ENCODE data around the gene SCPEP1. TPM values are rescaled to one million over a fixed set of nuclear protein-coding genes. Genes with fewer than 3 reads are reported as not detected.

SCPEP1 gene
- total RNA-seq, 4 donors from 2014 or later, result 13.1 to 39.7 (median 20.3) TPM

GRCh38 chr17:56930739-56931337 lies 47.1 kb upstream of the SCPEP1 start:
- in situ Hi-C loops (cut with MboI; ENCODE audit: low pct_ligation_motif_present in 1 of 4, low pct_unique_long_range_greater_than_20kb in 1 of 4, low sequenced_read_pairs in 3 of 4) (loop anchor here in 1 of 4 donors (25.0 kb wide), 1 partner anchor 119 kb away; no protein-coding TSS in a partner anchor), intact Hi-C loops (cut with DNase I; ENCODE audit: low total_unique reads) (no loop called here)
- DNase-seq, result no peak
- 91 to 94% methylated on average over 2 of the region's 2 CpGs for WGBS, 2 donors (ENCODE audit: low coverage in 1 of 2)
- peaks cover 7 to 8% of the 10 kb centered on the region in 2 donors for H3K9me3 ChIP-seq
- no peaks in the 10 kb centered on the region for H3K27me3 ChIP-seq
- no peak overlapping the region for H3K27ac ChIP-seq
- no peaks in the 10 kb centered on the region for H3K4me1 ChIP-seq
- no peak for TF ChIP-seq POLR2A (IDR thresholded peaks at IDR 0.05)
- TF ChIP-seq EP300 (IDR thresholded peaks at IDR 0.05; ENCODE audit: low read depth), result no peak
- no peak for TF ChIP-seq POLR2AphosphoS5 (IDR thresholded peaks at IDR 0.05)
- no peak for TF ChIP-seq CTCF (IDR thresholded peaks at IDR 0.05)
- H3K4me3 ChIP-seq, result no peak overlapping the region
- no peaks in the 10 kb centered on the region for H3K36me3 ChIP-seq

GRCh38 chr17:56933151-56933745 lies 44.7 kb upstream of the SCPEP1 start:
- 90 to 94% methylated on average over 7 to 8 of the region's 8 CpGs for WGBS, 2 donors (ENCODE audit: low coverage in 1 of 2)
- TF ChIP-seq POLR2AphosphoS5 (IDR thresholded peaks at IDR 0.05) (no peak), EP300 (IDR thresholded peaks at IDR 0.05; ENCODE audit: low read depth) (no peak), CTCF (IDR thresholded peaks at IDR 0.05) (no peak), POLR2A (IDR thresholded peaks at IDR 0.05) (no peak)
- DNase-seq, result no peak
- peaks cover 7 to 8% of the 10 kb centered on the region in 2 donors for H3K9me3 ChIP-seq
- in situ Hi-C loops (cut with MboI; ENCODE audit: low pct_ligation_motif_present in 1 of 4, low pct_unique_long_range_greater_than_20kb in 1 of 4, low sequenced_read_pairs in 3 of 4), result loop anchor here in 1 of 4 donors (25.0 kb wide), 1 partner anchor 121 kb away; no protein-coding TSS in a partner anchor
- no peak overlapping the region for H3K27ac ChIP-seq
- H3K27me3 ChIP-seq, result no peaks in the 10 kb centered on the region
- H3K36me3 ChIP-seq, result peaks cover 0 to 11% (median 4%) of the 10 kb centered on the region in 4 donors
- H3K4me1 ChIP-seq, result no peaks in the 10 kb centered on the region
- H3K4me3 ChIP-seq, result no peak overlapping the region
- intact Hi-C loops (cut with DNase I; ENCODE audit: low total_unique reads), result no loop called here

- in situ Hi-C loops (cut with MboI; ENCODE audit: low pct_ligation_motif_present in 1 of 4, low pct_unique_long_range_greater_than_20kb in 1 of 4, low sequenced_read_pairs in 3 of 4), result loop anchor here in 1 of 4 donors (25.0 kb wide), 1 partner anchor 122 kb away; no protein-coding TSS in a partner anchor
- 71 to 79% methylated on average over 1 of the region's 1 CpG for WGBS, 2 donors (ENCODE audit: low coverage in 1 of 2)
Observed at GRCh38 chr17:56933868-56934267, 44.1 kb upstream of the SCPEP1 start.

More at GRCh38 chr17:56933868-56934267, 44.1 kb upstream of the SCPEP1 start:
- Histone ChIP-seq H3K9me3 (peaks cover 7 to 8% of the 10 kb centered on the region in 2 donors), H3K36me3 (peaks cover 0 to 11% (median 4%) of the 10 kb centered on the region in 4 donors), H3K4me1 (no peaks in the 10 kb centered on the region), H3K4me3 (no peak overlapping the region), H3K27ac (no peak overlapping the region), H3K27me3 (no peaks in the 10 kb centered on the region)
- intact Hi-C loops (cut with DNase I; ENCODE audit: low total_unique reads), result no loop called here
- no peak for DNase-seq
- TF ChIP-seq POLR2A (IDR thresholded peaks at IDR 0.05) (no peak), EP300 (IDR thresholded peaks at IDR 0.05; ENCODE audit: low read depth) (no peak), POLR2AphosphoS5 (IDR thresholded peaks at IDR 0.05) (no peak), CTCF (IDR thresholded peaks at IDR 0.05) (no peak)

All from transverse colon (tissue), 4 donors.